ENCODE results near the gene FEN1. TPM values are rescaled to one million over a fixed set of nuclear protein-coding genes. Genes with fewer than 3 reads are reported as not detected.

FEN1 gene
- total RNA-seq, 4 donors from 2014 or later = 5.0 to 10.2 (median 7.5) TPM

GRCh38 chr11:61799665-61800284 is 7.1 kb downstream of the FEN1 start:
- 95% methylated on average over 2 of the region's 2 CpGs for WGBS
- intact Hi-C loops (cut with DNase I) = loop anchor here (5.0 to 10.0 kb wide), 4 partner anchors 73 to 308 kb away; no protein-coding TSS in a partner anchor
- H3K36me3 ChIP-seq = peaks cover 3 to 45% (median 34%) of the 10 kb centered on the region in 4 donors
- H3K9me3 ChIP-seq = no peaks in the 10 kb centered on the region
- no peaks in the 10 kb centered on the region for H3K27me3 ChIP-seq
- no peak for DNase-seq (ENCODE audit: extremely low spot score)
- no peak overlapping the region for H3K4me3 ChIP-seq
- no peak overlapping the region for H3K27ac ChIP-seq (replicated peaks in 1 of 4)
- TF ChIP-seq CTCF (IDR thresholded peaks at IDR 0.05) (no peak), POLR2AphosphoS5 (IDR thresholded peaks at IDR 0.05) (no peak), POLR2A (IDR thresholded peaks at IDR 0.05; ENCODE audit: low read depth) (no peak), EP300 (IDR thresholded peaks at IDR 0.05) (no peak)
- peaks cover 5 to 14% (median 11%) of the 10 kb centered on the region in 4 donors for H3K4me1 ChIP-seq

- Histone ChIP-seq H3K27me3 (no peaks in the 10 kb centered on the region), H3K9me3 (no peaks in the 10 kb centered on the region), H3K36me3 (peaks cover 4 to 50% (median 37%) of the 10 kb centered on the region in 4 donors), H3K4me1 (peaks cover 5 to 14% (median 11%) of the 10 kb centered on the region in 4 donors), H3K4me3 (no peak overlapping the region), H3K27ac (replicated peaks in 1 of 4) (no peak overlapping the region)
- intact Hi-C loops (cut with DNase I) = loop anchor here (5.0 kb wide), 1 partner anchor 147 kb away; no protein-coding TSS in a partner anchor
- TF ChIP-seq POLR2AphosphoS5 (IDR thresholded peaks at IDR 0.05) (no peak), POLR2A (IDR thresholded peaks at IDR 0.05; ENCODE audit: low read depth) (no peak), EP300 (IDR thresholded peaks at IDR 0.05) (no peak), CTCF (IDR thresholded peaks at IDR 0.05) (no peak)
- 91% methylated on average over 3 of the region's 3 CpGs for whole genome bisulfite sequencing
- no peak for DNase-seq (ENCODE audit: extremely low spot score)
Measured at GRCh38 chr11:61800331-61801281, 7.9 kb downstream of the FEN1 start.

GRCh38 chr11:61802605-61803004 is 9.9 kb downstream of the FEN1 start:
- H3K27ac ChIP-seq (replicated peaks in 1 of 4) = no peak overlapping the region
- intact Hi-C loops (cut with DNase I) = loop anchor here (5.0 kb wide), 1 partner anchor 145 kb away; no protein-coding TSS in a partner anchor
- H3K4me1 ChIP-seq = peaks cover 1 to 8% (median 5%) of the 10 kb centered on the region in 4 donors
- peaks cover 8 to 63% (median 37%) of the 10 kb centered on the region in 4 donors for H3K36me3 ChIP-seq
- no peaks in the 10 kb centered on the region for H3K9me3 ChIP-seq
- TF ChIP-seq POLR2A (IDR thresholded peaks at IDR 0.05; ENCODE audit: low read depth) = no peak
- no peaks in the 10 kb centered on the region for H3K27me3 ChIP-seq
- no peak for DNase-seq (ENCODE audit: extremely low spot score)
- H3K4me3 ChIP-seq = no peak overlapping the region
- 83% methylated on average over 6 of the region's 6 CpGs for WGBS

- H3K4me1 ChIP-seq = no peaks in the 10 kb centered on the region
- H3K4me3 ChIP-seq = no peak overlapping the region
- no peak for DNase-seq (ENCODE audit: extremely low spot score)
- H3K36me3 ChIP-seq = peaks cover 11 to 78% (median 48%) of the 10 kb centered on the region in 4 donors
- 69% methylated on average over 3 of the region's 3 CpGs for WGBS
- no peak overlapping the region for H3K27ac ChIP-seq (replicated peaks in 1 of 4)
- intact Hi-C loops (cut with DNase I) = loop anchor here (5.0 kb wide), 1 partner anchor 143 kb away; no protein-coding TSS in a partner anchor
- no peaks in the 10 kb centered on the region for H3K27me3 ChIP-seq
- TF ChIP-seq EP300 (IDR thresholded peaks at IDR 0.05) (no peak), POLR2A (IDR thresholded peaks at IDR 0.05; ENCODE audit: low read depth) (no peak), CTCF (IDR thresholded peaks at IDR 0.05) (no peak), POLR2AphosphoS5 (IDR thresholded peaks at IDR 0.05) (no peak)
- H3K9me3 ChIP-seq = no peaks in the 10 kb centered on the region
Measured at GRCh38 chr11:61803889-61804647, 11.4 kb downstream of the FEN1 start.

Measured in esophagus muscularis mucosa (tissue), 4 donors.